ENCODE data around the gene GNB5.
"Not testable (repeated sequence)": the region's sequence is repeated elsewhere in the genome, so short reads cannot be mapped to it uniquely, and the experiment has no call there.

GNB5 gene

DNA sequence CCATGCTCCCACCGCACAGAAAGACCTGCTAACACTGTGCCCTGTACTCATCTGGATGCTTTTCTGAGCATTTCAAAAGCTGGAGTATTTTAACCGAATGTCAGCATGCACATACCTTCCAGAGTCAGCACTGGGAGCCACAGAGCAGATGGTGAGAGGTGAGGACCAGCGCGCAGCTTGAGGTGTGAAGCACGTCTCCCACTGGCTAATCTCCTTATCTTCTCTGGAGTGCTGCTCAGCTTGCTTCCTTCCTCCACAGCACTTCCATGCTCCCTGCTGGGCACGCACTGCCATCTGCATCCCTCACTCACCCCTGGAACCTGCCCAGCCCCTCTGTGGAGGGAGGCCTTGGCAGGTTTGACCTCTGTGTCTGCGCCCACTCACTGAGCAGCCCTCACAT lies at the start of gene GNB5:
GNB5 (minus strand) TSS at position 186 of the 400 bp plus-strand sequence. CDS start 6,716 bp downstream, outside the sequence.
- DNase-seq (ENCODE audit: low read depth in 3 of 3): no peak

DNA sequence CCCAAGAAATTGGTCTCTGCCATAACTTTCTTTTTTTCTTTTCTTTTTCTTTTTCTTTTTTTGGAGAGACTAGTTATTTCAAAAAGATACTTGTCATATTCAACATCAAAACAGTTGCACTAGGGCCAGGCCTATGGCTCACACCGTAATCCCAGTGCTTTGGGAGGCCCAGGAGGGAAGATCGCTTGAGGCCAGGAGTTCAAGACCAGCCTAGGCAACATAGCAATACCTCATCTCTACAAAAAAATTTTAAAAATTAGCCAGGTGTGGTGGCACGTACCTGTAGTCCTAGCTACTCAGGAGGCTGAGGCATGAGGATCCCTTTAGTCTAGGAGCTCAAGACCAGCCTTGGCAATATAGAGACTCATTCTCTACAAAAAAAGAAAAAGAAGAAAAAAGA lies 49.0 kb upstream of the GNB5 start:
- no peak for DNase-seq (ENCODE audit: low read depth in 3 of 3)

DNA sequence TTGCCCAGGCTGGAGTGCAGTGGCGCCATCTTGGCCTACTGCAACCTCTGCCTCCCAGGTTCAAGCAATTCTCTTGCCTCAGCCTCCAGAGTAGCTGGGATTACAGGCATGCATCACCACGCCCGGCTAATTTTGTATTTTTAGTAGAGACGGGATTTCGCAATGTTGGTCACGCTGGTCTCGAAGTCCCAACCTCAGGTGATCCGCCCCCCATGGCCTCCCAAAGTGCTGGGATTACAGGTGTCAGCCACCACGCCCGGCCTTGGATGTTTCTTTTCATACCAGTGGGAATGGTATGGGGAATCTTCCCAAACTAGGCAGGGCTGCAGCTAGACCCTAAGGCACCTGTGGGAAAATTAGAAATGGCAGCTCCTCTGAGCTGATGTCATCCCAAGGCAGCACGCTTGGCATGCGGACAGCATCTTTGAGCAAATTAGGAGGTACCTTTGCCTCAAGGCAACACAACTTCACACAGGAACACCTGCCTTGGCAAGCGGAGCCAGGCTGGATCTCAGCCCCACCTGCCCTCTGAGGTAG lies 47.9 kb upstream of the GNB5 start:
- DNase-seq (ENCODE audit: low read depth in 3 of 3): not testable (repeated sequence)

DNA sequence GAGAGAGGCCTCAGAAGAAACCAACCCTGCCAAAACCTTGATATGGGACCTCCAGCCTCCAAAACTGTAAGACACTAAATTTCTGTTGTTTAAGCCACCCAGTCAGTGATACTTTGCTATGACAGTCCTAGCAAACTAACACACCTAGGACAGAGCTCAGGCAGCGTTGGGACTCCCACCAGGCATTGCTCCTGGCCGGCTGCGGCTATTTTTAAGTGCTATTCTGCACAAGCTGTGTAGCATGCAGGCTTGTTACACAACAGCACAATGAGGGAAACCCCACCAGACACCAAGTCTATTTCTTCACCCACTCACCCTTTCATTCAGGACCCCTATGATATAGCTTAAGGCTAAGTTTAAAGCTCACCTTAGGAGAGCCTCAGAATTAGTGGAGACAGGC lies 47.0 kb upstream of the GNB5 start:
- DNase-seq (ENCODE audit: low read depth in 3 of 3): no peak

DNA sequence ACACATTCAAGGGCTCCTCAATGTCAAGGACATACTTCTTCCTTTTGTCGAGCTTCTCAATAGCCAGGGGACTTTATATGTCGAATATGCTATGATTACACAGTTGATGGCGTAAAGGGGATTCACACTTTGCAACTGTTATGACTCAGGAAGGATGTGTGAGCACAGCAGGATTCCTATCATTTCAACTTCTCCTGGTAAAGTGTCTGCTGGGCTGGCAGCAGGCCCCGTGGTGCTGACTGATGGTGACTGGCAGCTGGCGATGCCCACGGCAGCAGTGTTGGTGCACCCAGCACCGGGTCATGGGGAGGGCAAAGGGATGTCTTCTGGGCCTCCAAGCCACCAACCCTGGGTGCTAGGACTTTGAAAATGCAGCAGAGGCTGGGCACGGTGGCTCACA lies 44.8 kb upstream of the GNB5 start:
- no peak for DNase-seq (ENCODE audit: low read depth in 3 of 3)

GRCh38 chr15:52234596-52235541 lies 43.7 kb upstream of the GNB5 start:
- no peak for DNase-seq (ENCODE audit: low read depth in 3 of 3)

DNA sequence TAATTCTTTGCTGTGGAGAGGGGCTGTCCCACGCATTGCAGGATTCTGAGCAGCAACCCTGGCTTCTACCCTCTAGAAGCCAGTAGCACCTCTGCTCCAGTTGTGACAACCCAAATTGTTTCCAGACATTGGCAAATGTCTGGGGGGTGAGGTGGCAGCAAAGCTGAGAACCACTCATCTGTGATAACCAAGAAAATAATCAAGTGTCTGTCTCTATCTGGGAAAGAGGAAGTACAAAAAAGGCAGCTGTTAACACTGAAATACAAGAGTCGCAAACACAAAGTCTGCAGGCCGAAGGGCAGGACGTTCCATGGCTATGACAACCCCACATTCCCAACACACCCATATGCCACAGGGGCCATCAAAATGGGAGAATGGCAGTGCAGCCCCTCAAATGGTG lies 42.2 kb upstream of the GNB5 start:
- no peak for DNase-seq (ENCODE audit: low read depth in 3 of 3)

GRCh38 chr15:52232327-52232726 lies 41.1 kb upstream of the GNB5 start:
- DNase-seq (ENCODE audit: low read depth in 3 of 3): no peak

DNA sequence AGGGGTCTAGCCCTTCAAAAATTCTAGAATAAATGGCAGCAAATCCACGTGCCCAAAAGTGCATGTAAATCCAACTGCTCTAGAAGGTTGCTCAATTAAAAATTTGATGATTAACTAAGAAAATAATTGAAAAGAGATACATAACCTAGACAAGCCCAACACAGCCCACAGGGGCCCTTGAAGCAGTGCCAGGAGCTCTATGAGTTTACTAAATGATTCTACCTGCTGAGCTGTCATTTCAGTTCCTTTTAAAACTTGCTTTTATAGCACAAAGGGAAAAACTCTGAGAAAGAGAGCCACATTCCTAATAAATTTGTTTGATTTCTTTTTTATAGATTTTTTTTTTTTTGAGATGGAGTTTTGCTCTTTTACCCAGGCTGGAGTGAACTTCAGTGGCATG lies 38.9 kb upstream of the GNB5 start:
- no peak for DNase-seq (ENCODE audit: low read depth in 3 of 3)

DNA sequence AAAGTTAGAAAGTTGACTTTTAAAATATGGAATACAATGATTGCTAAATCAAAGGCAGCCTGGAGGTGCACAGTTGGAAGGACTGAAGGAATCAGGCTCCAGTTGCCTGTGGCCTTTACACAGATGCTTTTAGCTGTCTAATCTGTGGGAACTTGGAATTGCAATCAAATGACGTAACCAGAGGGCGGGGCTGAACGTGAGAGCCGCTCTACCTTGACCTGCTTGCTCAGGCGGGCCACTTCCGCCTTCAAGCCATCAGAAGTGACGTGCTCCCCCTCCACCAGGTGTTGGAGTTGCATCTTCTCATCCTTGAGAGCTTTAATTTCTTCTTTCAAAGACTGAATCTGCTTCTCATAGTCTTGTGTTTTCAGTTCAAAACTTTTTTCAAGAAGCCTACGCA lies 37.7 kb upstream of the GNB5 start:
- DNase-seq (ENCODE audit: low read depth in 3 of 3): no peak

- DNase-seq (ENCODE audit: low read depth in 3 of 3): peak; percentile 16 to 40 (median 38)
Observed at GRCh38 chr15:52227456-52227855, 36.3 kb upstream of the GNB5 start.

GRCh38 chr15:52225230-52225629 lies 34.0 kb upstream of the GNB5 start:
- no peak for DNase-seq (ENCODE audit: low read depth in 3 of 3)

DNA sequence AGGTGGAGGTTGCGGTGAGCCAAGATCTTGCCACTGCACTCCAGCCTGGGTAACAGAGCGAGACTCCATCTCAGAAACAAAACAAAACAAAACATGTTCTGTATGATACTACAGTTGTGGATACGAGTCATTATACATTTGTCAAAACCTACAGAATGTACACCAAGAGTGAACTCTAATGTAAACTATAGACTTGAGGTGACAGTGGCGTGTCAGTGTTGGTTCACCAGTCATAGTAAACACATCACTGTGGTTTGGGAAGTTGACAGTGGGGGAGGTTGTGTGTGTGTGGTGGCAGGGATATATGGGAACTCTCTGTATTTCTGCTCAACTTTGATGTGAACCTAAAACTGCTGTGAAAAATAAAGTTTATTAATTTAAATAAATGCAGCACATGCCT lies 33.0 kb upstream of the GNB5 start:
- no peak for DNase-seq (ENCODE audit: low read depth in 3 of 3)

DNA sequence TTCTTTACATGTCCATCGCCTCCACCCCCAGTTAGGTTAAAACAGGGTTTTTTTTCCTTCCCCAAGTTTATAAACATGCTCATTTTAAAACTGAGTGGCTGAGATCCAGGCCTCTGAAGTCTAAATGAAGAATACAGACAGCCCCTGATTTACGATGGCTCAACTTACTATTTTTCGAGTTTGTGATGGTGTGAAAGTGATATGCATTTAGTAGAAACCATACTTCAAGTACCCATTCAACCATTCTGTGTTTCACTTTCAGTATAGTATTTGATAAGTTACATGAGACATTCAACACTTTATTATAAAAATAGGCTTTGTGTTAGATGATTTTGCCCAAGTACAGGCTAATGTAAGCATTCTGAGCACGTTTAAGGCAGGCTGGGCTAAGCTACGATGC lies 30.5 kb upstream of the GNB5 start:
- no peak for DNase-seq (ENCODE audit: low read depth in 3 of 3)

DNA sequence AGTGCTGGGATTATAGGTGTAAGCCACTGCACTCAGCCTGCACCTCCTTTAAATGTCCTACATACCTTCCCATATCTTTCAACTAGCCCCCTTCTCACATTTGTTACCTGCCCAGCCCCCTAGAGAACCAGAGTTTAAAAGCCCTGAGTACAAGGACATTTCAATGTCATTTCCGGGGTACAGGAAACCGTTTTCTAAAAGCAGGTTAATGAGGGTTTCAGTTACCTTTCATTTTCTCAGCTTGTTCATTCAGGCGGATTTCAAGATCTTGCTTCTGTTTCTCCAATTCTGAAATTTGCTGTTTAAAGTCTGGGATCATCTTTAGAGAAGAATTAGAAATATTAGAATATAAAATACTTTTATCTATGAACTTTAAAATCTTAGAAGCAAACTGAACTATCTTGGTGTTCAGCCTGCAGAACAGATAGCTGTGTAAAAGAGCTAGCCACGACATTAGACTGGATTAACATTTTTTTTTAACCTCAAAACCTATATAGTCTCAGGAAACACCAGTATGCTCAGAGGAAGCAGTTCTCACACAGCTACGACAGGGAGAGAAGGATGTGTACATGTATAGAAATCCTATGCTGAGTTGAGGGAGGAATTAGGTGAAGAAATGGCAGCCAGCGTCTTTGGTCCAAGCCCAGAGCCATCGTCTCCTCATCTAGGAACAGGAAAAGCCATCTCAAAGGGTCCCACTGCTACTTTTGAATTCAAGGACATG lies 29.9 kb upstream of the GNB5 start:
- no peak for DNase-seq (ENCODE audit: low read depth in 3 of 3)

- no peak for DNase-seq (ENCODE audit: low read depth in 3 of 3)
Observed at GRCh38 chr15:52220251-52220650, 29.1 kb upstream of the GNB5 start.

DNA sequence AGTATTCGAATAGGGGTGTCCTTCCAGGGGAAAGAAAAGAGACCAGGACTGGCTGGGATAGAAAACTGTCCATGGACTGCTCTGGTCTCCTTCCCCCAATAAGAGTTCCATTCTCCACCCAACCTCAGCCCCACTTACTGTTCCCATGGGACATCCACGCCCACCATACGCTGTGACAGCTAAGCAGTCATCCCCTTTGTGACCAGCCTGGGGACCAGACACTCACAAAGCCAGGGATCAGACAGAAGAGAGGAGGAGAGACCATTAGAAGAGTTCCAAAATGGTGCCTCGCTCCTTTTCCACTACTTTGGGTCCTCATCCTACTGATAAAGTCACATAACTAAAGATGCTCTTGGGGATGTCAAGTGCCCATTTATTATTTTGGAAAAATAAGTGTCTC lies 27.6 kb upstream of the GNB5 start:
- no peak for DNase-seq (ENCODE audit: low read depth in 3 of 3)

GRCh38 chr15:52218371-52218770 lies 27.2 kb upstream of the GNB5 start:
- DNase-seq (ENCODE audit: low read depth in 3 of 3): no peak

DNA sequence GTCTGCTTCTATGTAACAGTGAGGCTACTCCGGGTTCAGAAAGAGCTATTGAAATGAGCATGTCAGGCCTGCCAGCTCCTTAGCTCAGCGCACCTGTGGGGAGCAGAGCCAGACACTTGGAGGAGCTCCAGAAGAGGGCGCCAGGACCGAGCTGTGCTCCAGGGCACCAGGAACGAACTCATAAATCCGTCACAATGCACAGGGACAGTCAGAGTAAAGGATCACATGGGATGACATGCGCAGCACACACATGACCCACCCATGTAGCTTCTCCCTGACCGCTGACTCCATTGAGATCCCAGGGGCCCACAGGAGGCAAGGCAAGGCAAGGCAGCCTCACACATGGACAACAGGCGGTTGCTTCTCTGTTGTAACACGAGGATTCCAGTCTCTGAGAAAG lies 26.0 kb upstream of the GNB5 start:
- no peak for DNase-seq (ENCODE audit: low read depth in 3 of 3)

DNA sequence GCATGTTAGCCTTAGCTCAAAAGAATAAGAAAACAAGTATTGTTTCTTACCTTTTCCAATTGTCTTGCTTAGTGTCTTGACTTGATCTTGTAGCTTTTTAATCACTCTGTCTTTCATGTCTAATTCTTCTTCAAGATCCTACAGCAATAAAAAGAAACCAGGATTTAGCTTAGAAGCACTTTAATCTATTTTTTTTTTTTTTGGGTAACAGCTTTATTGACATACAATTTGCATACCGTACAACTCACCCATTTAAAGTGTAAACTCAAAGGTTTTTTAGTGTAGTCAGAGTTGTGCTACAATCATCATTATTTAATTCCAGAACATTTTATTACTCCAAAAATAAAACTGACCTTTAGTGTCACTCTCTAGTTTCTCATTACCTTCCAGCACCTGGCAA lies 23.4 kb upstream of the GNB5 start:
- DNase-seq (ENCODE audit: low read depth in 3 of 3): no peak

DNA sequence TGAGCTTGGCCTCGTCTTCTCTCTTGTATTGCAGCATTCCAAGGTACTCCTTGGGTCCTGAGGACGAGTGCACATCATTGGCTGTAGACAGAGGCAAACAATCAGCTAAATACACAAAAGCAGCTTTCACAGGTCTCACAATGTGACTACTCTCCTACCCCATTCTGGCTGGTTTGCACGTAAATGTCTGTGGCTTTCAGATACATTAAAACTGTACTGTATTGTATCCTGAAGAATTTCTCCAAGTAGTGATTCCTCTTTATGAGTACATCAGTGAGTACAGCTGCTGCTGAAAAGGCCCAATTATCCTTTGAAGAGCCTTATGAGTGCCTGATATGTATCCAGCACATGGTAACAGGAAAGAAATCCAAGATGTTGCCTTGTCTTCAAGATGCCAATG lies 22.0 kb upstream of the GNB5 start:
- no peak for DNase-seq (ENCODE audit: low read depth in 3 of 3)

- peak; percentile 41 to 43 (median 42) for DNase-seq (ENCODE audit: low read depth in 3 of 3)
Observed at GRCh38 chr15:52208306-52208946, 17.2 kb upstream of the GNB5 start.

Data from stimulated activated CD4-positive, alpha-beta T cell treated with anti-CD3 and anti-CD28 coated beads, TNF-alpha, amount 100 ng/mL, for 4 hours (primary cell).